NCI-H146 treated with DMSO at 0.1 percent for 48 hours (cell line): ENCODE measurements around the gene USP17L30.
"Not testable (repeated sequence)": the region's sequence is repeated elsewhere in the genome, so short reads cannot be mapped to it uniquely, and the experiment has no call there.

Source experiments
- DNase-seq: peaks from one replicate; lab custom pipeline; 2025; ENCODE audit not compliant: unreplicated experiment; lab: John Stamatoyannopoulos, UW

The USP17L30 gene

GRCh38 chr4:9362829-9363228 lies at the start of gene USP17L30:
USP17L30 (plus strand) TSS chr4:9363129; CDS start chr4:9363129, 0 bp downstream.
- DNase-seq = not testable (repeated sequence)

- not testable (repeated sequence) for DNase-seq
Observed at GRCh38 chr4:9324191-9324590, 38.7 kb upstream of the USP17L30 start.

GRCh38 chr4:9324865-9325264 lies 38.1 kb upstream of the USP17L30 start, which contains the start of gene USP17L24:
USP17L24 (plus strand) TSS chr4:9325165; CDS start chr4:9325165, 0 bp downstream.
- DNase-seq = not testable (repeated sequence)

GRCh38 chr4:9329611-9330010 lies 33.3 kb upstream of the USP17L30 start, which contains the start of gene USP17L25:
USP17L25 (plus strand) TSS chr4:9329911; CDS start chr4:9329911, 0 bp downstream.
- not testable (repeated sequence) for DNase-seq

- not testable (repeated sequence) for DNase-seq
Observed at GRCh38 chr4:9334358-9334757, 28.6 kb upstream of the USP17L30 start, which contains the start of gene USP17L26. USP17L26 (plus strand) TSS chr4:9334658; CDS start chr4:9334658, 0 bp downstream.

- not testable (repeated sequence) for DNase-seq
Observed at GRCh38 chr4:9339103-9339502, 23.8 kb upstream of the USP17L30 start, which contains the start of gene USP17L5. USP17L5 (plus strand) TSS chr4:9339403; CDS start chr4:9339403, 0 bp downstream.

GRCh38 chr4:9343848-9344247 lies 19.1 kb upstream of the USP17L30 start, which contains the start of gene USP17L27:
USP17L27 (plus strand) TSS chr4:9344148; CDS start chr4:9344148, 0 bp downstream.
- DNase-seq = not testable (repeated sequence)

GRCh38 chr4:9348593-9348992 lies 14.3 kb upstream of the USP17L30 start, which contains the start of gene USP17L28:
USP17L28 (plus strand) TSS chr4:9348893; CDS start chr4:9348893, 0 bp downstream.
- not testable (repeated sequence) for DNase-seq

- DNase-seq = not testable (repeated sequence)
Observed at GRCh38 chr4:9350866-9351265, 12.1 kb upstream of the USP17L30 start.

GRCh38 chr4:9353338-9353737 lies 9.6 kb upstream of the USP17L30 start, which contains the start of gene USP17L29:
USP17L29 (plus strand) TSS chr4:9353638; CDS start chr4:9353638, 0 bp downstream.
- not testable (repeated sequence) for DNase-seq

GRCh38 chr4:9379881-9380280 lies 17.0 kb downstream of the USP17L30 start:
- not testable (repeated sequence) for DNase-seq

- not testable (repeated sequence) for DNase-seq
Observed at GRCh38 chr4:9381012-9381534, 18.1 kb downstream of the USP17L30 start.

- no peak for DNase-seq
Observed at GRCh38 chr4:9384126-9384525, 21.2 kb downstream of the USP17L30 start.

- not testable (repeated sequence) for DNase-seq
Observed at GRCh38 chr4:9389001-9389400, 26.1 kb downstream of the USP17L30 start.

GRCh38 chr4:9405774-9406173 lies 42.8 kb downstream of the USP17L30 start:
- DNase-seq = not testable (repeated sequence)

GRCh38 chr4:9406491-9406890 lies 43.6 kb downstream of the USP17L30 start:
- not testable (repeated sequence) for DNase-seq

- no peak for DNase-seq
Observed at GRCh38 chr4:9409793-9410192, 46.9 kb downstream of the USP17L30 start.
